GM12801 (cell line): ENCODE data around the gene FAM200B.

ENCODE experiments used
- CTCF ChIP-seq: IDR thresholded peaks from one replicate; pipeline ENCODE4 v1.5.1; 2011; ENCODE audit warnings: control low read depth; ENCODE audit not compliant: insufficient read length; ENCODE audit errors: extremely low read depth

The FAM200B gene

GRCh38 chr4:15703439-15703838 lies 21.8 kb downstream of the FAM200B start:
- no peak for TF ChIP-seq CTCF

- TF ChIP-seq CTCF: no peak
Measured at GRCh38 chr4:15704129-15704528, 22.5 kb downstream of the FAM200B start.

GRCh38 chr4:15706646-15707362 lies 25.2 kb downstream of the FAM200B start:
- no peak for TF ChIP-seq CTCF

GRCh38 chr4:15707363-15707715 lies 25.7 kb downstream of the FAM200B start:
- no peak for TF ChIP-seq CTCF

- no peak for TF ChIP-seq CTCF
Measured at GRCh38 chr4:15711762-15712161, 30.1 kb downstream of the FAM200B start.

- TF ChIP-seq CTCF: no peak
Measured at GRCh38 chr4:15712214-15712613, 30.6 kb downstream of the FAM200B start.

- no peak for TF ChIP-seq CTCF
Measured at GRCh38 chr4:15714141-15714540, 32.5 kb downstream of the FAM200B start.
